Measurements from ENCODE around the gene SLC15A3. TPM values are rescaled to one million over a fixed set of nuclear protein-coding genes. Genes with fewer than 3 reads are reported as not detected.

The SLC15A3 gene
- total RNA-seq, 4 donors from 2014 or later = 4.0 to 11.5 (median 7.9) TPM

DNA sequence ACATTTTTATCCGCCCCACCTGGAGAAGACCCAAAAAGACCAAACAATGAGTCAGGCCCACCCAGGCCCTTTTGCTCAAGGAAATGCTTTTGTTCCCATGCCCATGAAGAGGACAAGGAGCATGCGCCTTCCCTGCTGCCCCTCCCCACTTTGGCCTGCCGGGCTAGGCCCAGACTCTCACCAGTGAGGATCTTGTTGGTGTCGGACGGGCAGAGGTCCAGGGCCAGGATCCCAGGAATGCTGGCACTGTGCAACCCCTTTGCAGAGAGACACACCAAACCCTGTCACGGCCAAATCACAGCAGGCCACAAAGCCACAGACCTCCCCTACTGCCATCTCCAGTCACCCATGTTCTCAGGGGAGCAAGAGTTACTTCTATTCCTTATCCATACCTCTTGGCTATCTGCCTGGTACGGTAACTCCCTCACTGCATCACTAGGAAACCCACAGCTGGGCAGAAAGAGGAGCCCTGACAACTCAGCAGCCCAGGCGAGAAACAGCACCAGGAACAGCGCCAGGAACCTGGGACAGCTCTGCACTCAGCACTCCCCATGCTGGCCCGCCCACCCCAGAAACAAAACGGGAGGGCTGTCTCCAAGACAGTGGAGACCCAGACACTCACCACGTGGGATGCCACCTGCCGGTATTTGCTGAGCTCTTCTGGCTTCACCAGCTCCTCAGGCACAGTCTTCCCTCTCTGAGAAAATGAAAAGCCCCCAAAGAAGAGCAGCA lies 51.1 kb downstream of the SLC15A3 start:
- Histone ChIP-seq H3K27ac (no peak overlapping the region), H3K36me3 (peaks cover 52 to 81% (median 58%) of the 10 kb centered on the region in 3 donors), H3K9me3 (no peaks in the 10 kb centered on the region), H3K4me1 (peaks cover 12 to 27% (median 18%) of the 10 kb centered on the region in 3 donors), H3K4me3 (no peak overlapping the region), H3K27me3 (no peaks in the 10 kb centered on the region)
- WGBS, 2 donors = 79 to 97% methylated on average over 5 to 6 of the region's 13 CpGs
- TF ChIP-seq, protein P1, sequence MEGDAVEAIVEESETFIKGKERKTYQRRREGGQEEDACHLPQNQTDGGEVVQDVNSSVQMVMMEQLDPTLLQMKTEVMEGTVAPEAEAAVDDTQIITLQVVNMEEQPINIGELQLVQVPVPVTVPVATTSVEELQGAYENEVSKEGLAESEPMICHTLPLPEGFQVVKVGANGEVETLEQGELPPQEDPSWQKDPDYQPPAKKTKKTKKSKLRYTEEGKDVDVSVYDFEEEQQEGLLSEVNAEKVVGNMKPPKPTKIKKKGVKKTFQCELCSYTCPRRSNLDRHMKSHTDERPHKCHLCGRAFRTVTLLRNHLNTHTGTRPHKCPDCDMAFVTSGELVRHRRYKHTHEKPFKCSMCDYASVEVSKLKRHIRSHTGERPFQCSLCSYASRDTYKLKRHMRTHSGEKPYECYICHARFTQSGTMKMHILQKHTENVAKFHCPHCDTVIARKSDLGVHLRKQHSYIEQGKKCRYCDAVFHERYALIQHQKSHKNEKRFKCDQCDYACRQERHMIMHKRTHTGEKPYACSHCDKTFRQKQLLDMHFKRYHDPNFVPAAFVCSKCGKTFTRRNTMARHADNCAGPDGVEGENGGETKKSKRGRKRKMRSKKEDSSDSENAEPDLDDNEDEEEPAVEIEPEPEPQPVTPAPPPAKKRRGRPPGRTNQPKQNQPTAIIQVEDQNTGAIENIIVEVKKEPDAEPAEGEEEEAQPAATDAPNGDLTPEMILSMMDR (IDR thresholded peaks at IDR 0.05) = no peak
- no peak for TF ChIP-seq POLR2A (IDR thresholded peaks at IDR 0.05)
- intact Hi-C loops (cut with DNase I) = no loop called here
- no peak for DNase-seq

DNA sequence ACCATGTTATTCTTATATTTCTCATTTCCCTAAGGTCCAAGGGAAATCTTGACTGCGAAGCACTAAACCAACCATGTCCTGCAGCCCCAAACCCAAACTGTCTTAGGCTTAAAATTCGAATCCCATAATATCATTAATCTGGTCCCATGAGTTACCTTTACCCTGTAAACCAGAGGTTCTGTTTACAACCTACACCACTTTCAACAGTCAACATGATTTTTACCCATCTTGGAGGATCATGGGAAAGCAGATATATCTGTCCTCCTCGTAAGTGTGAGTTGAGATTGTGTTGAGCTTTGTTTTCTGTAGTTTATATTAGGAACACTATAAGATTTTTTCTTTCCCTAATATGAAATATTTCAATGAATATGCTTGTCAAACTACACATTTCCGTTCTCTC lies 52.0 kb downstream of the SLC15A3 start:
- H3K4me1 ChIP-seq = peaks cover 6 to 19% (median 12%) of the 10 kb centered on the region in 3 donors
- intact Hi-C loops (cut with DNase I) = loop anchor here (5.0 kb wide), 1 partner anchor 63 kb away; no protein-coding TSS in a partner anchor
- H3K36me3 ChIP-seq = peaks cover 52 to 90% (median 65%) of the 10 kb centered on the region in 3 donors
- no peak overlapping the region for H3K4me3 ChIP-seq
- 69 to 72% methylated on average over 4 of the region's 4 CpGs for WGBS, 2 donors
- no peaks in the 10 kb centered on the region for H3K9me3 ChIP-seq
- DNase-seq = no peak
- no peak overlapping the region for H3K27ac ChIP-seq
- no peaks in the 10 kb centered on the region for H3K27me3 ChIP-seq
- TF ChIP-seq, protein P1 (IDR thresholded peaks at IDR 0.05) = no peak
- TF ChIP-seq POLR2A (IDR thresholded peaks at IDR 0.05) = no peak

DNA sequence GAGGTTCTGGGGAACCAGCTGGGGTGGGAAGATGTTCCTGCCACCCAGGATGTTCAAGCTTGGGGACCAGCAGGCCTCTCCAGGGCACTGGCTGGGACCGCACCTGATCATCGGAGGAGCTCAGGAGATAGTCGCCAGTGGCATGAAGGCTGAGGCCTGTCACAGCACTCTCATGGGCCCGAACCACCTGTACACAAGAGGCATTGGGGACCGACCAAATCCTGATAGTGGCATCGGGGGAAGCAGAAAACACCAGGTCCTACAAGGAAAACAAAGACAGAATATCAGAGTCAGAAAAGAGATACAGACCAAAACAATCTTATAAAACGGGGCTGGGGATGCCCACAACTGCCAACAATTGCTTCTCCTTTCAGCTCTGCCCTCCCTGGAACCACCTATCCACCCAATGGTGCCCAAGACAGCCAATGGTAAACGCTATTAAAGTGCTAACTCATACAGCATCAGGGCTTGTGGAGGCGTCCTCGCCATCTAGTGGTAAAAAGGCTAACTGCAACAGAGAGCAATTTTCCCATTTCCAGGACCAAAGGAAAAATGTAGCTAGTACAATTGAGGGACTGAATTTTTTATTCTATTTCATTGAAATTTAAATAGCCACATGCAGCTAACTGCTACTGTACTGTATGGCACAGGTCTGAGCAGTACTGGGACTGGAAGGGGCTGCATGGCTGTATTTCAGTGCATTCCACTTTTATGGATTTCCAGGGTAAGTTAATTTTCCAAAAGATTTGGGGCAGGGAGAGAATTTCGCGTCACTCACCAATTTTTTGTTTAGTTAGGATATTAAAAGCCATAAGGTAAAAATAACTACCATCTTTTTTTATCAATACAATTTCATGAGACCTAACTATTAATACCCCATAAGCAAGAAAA lies 52.7 kb downstream of the SLC15A3 start:
- H3K4me3 ChIP-seq = no peak overlapping the region
- H3K9me3 ChIP-seq = no peaks in the 10 kb centered on the region
- peaks cover 0 to 12% (median 5%) of the 10 kb centered on the region in 3 donors for H3K4me1 ChIP-seq
- H3K27me3 ChIP-seq = no peaks in the 10 kb centered on the region
- peak overlapping the region in 2 of 4 donors; percentile 4 to 23 for H3K27ac ChIP-seq
- 29 to 61% methylated on average over 6 to 12 of the region's 12 CpGs for WGBS, 2 donors
- DNase-seq = no peak
- TF ChIP-seq, protein P1 (IDR thresholded peaks at IDR 0.05) = peak; percentile 83 to 95 (median 88)
- no peak for TF ChIP-seq POLR2A (IDR thresholded peaks at IDR 0.05)
- H3K36me3 ChIP-seq = peaks cover 52 to 97% (median 70%) of the 10 kb centered on the region in 3 donors
- intact Hi-C loops (cut with DNase I) = loop anchor here (5.0 kb wide), 1 partner anchor 62 kb away; no protein-coding TSS in a partner anchor

DNA sequence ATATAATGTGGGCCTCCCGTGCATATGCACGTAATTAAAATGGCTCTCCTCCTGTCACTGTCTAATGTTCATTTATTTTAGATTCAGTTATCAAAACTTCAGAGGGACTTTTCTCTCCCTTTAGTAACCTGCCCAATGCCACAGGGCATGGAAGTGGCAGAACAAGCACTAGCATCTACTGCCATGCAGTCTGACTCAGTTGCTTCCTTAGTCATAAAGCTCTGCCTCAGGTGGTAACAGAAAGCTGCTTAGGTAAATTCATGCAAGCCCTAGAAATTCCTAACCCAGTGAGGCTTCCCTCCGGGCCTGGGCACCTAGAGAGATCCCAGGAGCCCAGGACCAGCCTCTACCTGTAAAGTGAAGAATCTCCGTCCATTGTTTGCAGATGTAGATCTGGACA lies 54.5 kb downstream of the SLC15A3 start:
- H3K27me3 ChIP-seq = no peaks in the 10 kb centered on the region
- peaks cover 50 to 100% (median 77%) of the 10 kb centered on the region in 3 donors for H3K36me3 ChIP-seq
- 72 to 79% methylated on average over 2 to 3 of the region's 4 CpGs for WGBS, 2 donors
- H3K9me3 ChIP-seq = no peaks in the 10 kb centered on the region
- intact Hi-C loops (cut with DNase I) = loop anchor here (5.0 kb wide), 1 partner anchor 60 kb away; no protein-coding TSS in a partner anchor
- no peak for TF ChIP-seq POLR2A (IDR thresholded peaks at IDR 0.05)
- TF ChIP-seq, protein P1 (IDR thresholded peaks at IDR 0.05) = no peak
- no peak for DNase-seq
- no peak overlapping the region for H3K4me3 ChIP-seq
- H3K4me1 ChIP-seq = no peaks in the 10 kb centered on the region
- no peak overlapping the region for H3K27ac ChIP-seq

All from esophagus squamous epithelium (tissue), 5 donors.